ENCODE results near the gene CYP20A1.
"Not testable (repeated sequence)": the region's sequence is repeated elsewhere in the genome, so short reads cannot be mapped to it uniquely, and the experiment has no call there.

Gene CYP20A1, protein sequence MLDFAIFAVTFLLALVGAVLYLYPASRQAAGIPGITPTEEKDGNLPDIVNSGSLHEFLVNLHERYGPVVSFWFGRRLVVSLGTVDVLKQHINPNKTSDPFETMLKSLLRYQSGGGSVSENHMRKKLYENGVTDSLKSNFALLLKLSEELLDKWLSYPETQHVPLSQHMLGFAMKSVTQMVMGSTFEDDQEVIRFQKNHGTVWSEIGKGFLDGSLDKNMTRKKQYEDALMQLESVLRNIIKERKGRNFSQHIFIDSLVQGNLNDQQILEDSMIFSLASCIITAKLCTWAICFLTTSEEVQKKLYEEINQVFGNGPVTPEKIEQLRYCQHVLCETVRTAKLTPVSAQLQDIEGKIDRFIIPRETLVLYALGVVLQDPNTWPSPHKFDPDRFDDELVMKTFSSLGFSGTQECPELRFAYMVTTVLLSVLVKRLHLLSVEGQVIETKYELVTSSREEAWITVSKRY

DNA sequence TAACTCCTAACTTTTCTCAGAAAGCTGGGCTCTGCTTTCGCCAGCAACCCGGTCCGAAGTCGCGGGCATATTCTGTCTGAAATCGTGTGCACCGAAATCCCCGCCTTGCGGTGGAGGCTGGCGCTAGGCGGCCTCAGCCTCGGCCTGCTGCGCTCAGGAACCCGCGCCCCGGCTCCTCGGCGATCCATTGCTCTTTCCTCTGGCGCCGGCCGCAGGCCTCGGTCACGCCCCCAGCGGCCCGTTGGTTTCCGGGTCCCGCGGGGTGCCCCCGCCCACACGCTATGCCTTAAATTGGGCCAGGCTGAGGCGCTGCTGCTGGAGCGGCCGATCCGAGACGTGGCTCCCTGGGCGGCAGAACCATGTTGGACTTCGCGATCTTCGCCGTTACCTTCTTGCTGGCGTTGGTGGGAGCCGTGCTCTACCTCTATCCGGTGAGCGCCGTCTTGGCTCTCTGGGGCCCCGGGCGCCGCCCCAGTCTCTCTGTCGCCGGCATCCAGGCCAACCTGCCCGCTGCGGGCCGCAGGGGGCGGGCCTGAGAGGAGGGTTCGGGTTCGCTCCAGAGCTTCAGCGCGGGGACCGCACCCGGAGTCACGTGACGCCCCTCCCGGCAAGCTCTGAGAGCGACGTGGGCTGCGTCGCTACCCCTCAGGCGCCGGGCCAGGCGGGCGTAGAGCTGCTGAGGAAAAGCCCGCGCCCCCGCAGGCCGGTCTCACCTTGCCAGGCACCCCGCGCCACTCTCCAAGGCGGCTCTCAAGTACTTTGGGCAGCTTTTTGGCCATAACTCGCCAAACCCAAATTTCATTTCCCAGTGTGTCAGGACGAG lies at the start of gene CYP20A1:
Gene CYP20A1, plus strand, starts transcription at position 315 of the 823 bp plus-strand sequence. Its CDS starts 45 bp downstream, at position 360.
- peak; percentile 91 for DNase-seq

DNA sequence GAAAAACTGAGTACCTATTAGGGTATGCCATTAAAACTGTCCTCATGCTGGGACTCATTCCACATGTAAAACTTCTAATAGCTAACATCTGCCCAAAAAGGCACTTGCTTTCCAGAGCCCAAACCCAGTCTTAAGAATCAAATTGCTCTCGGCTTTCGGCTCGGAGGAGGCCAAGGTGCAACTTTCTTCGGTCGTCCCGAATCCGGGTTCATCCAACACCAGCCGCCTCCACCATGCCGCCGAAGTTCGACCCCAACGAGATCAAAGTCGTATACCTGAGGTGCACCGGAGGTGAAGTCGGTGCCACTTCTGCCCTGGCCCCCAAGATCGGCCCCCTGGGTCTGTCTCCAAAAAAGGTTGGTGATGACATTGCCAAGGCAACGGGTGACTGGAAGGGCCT lies 48.3 kb upstream of the CYP20A1 start:
- not testable (repeated sequence) for DNase-seq

DNA sequence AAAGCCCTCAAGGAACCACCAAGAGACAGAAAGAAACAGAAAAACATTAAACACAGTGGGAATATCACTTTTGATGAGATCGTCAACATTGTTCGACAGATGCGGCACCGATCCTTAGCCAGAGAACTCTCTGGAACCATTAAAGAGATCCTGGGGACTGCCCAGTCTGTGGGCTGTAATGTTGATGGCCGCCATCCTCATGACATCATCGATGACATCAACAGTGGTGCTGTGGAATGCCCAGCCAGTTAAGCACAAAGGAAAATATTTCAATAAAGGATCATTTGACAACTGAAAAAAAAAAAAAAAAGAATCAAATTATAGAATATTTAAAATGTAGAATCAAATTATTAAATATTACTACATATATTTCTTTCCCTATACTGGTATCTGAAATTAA lies 47.8 kb upstream of the CYP20A1 start:
- not testable (repeated sequence) for DNase-seq

DNA sequence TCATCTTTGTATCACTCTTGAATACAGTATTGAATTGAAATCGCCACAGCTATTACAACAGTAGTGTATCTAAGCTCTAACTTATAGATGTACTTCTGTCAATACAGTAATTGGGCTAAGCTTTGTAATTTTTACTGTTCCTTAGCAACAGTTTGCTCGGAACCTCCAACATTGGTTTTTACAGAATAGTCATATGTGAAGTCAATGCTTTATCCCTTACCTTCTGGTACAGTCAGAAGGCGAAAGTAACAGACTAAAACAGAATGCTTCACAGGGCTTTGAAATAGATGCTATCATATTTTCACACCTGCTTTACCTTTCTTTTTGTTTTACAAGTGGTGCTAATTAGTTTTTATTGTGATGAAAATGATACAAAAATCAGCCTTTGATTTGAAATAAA lies 46.9 kb upstream of the CYP20A1 start:
- no peak for DNase-seq

DNA sequence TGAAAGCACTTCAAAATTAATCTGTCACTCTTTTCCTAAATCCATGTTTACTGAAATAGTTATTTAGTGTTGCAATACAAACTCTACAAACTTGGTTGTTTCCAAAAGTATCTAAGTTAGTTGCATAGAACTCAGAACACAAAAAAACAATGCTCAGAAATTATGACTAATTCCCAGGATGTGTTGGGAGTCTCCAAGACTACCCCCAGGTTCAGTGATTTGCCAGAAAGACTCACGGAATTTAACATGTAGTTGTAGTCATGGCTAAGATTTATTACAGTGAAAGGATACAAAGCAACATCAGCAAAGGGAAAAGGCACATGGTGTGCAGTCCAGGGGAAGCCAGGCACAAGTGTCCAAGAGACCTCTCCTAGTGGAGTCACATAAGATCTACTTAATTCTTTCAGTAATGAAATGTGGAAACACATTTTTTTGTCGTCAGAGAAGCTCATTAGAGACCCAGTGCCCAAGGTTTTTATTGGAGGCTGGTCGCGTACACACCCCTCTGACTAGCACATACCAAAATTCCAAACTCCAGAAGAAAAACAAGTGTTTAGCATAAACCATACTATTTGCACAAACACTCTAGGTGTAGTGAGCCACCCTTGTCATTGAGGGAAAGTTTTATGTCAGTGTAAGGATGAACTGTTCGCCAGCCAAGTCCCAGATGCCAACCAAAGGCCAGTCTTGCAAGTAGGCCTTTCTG lies 43.3 kb upstream of the CYP20A1 start:
- DNase-seq, result no peak

DNA sequence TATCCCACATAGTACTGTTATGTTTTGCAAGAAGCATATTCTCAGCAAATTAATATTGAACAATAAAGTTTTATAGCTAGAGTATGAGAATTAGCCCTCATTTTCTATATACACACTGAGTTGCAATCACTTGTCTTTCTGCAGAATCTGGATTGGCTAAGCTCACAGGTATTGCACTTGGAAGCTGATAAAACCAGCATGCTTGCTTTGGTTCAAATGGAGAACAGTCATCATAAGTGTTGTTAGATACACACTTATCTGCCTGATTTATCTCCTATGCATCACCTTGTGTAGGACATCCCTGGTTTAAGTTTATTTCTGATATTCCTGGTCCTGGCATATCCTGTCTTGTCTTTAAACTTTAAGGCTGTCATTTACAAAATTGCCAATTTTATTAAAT lies 38.0 kb upstream of the CYP20A1 start:
- DNase-seq, result no peak

DNA sequence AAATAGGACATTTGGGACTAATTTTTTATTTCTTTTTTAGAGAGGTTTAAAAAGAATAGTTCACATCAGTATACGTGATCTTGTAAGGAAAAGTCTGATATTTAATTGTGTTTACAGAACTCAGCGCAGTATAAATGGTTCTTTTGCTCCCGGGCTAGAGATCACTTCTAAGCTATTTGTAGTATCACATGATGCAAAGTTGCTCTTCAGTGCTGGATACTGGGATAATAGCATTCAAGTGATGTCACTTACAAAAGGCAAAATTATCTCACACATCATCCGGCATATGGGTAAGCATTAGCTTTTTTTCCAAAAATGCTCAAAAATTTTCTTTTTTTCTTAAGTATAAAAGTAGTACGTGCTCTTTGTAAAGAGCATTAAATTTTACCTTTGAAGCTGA lies 37.4 kb upstream of the CYP20A1 start:
- no peak for DNase-seq

DNA sequence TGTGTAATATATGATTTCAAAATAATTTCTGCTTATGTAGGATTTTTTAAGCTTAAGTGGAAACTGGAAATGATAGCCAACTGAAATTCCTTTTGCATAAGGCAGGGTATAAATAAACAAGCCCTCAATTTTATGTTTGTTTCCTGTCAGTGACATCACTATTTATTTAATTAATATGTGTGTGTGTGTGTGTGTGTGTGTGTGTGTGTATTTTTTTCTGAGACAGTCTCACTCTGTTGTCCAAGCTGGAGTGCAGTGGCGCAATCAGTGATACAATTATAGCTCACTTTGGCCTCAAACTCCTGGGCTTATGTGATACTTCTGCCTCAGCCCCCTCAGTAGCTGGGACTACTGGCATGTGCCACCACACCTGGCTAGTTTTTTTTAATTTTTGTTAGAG lies 29.3 kb upstream of the CYP20A1 start:
- no peak for DNase-seq

DNA sequence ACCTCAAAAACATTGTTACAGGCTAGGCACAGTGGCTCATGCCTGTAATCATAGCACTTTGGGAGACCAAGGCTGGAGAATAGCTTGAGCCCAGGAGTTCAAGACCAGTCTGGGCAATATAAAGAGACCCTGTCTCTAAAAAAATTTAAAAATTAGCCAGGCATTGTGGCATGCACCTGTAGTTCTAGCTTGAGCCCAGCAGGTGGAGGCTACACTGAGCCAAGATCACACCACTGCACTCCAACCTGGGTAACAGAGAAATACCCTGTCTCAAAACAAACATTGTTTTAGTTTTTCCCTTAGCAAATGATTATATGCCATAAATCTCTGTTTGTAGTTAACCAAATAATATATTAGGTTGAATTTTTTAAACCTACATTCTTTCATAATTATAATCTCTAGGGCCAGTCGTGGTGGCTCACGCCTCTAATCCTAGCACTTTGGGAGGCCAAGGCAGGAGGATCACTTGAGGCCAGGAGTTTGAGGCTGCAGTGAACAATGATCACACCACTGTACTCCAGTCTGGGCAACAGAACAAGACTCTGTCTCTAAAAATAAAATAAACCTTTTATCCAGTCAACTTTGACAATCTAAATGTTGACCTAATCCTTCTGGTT lies 13.3 kb upstream of the CYP20A1 start:
- no peak for DNase-seq

DNA sequence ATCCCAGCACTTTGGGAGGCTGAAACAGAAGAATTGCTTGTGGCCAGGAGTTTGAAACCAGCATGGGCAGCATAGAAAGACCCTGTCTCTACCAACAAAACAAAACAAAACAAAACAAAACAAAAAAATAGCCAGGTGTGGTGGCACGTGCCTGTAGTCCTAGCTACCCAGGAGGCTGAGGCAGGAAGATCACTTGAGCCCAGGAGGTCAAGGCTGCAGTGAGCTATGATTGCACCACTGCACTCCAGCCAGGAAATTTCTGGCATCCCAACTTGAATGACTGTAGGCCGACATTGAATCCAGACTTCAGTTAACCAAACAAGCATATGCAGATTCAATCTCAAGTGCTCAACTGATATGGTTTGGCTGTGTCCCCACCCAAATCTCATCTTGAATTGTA lies 9.1 kb upstream of the CYP20A1 start:
- not testable (repeated sequence) for DNase-seq

DNA sequence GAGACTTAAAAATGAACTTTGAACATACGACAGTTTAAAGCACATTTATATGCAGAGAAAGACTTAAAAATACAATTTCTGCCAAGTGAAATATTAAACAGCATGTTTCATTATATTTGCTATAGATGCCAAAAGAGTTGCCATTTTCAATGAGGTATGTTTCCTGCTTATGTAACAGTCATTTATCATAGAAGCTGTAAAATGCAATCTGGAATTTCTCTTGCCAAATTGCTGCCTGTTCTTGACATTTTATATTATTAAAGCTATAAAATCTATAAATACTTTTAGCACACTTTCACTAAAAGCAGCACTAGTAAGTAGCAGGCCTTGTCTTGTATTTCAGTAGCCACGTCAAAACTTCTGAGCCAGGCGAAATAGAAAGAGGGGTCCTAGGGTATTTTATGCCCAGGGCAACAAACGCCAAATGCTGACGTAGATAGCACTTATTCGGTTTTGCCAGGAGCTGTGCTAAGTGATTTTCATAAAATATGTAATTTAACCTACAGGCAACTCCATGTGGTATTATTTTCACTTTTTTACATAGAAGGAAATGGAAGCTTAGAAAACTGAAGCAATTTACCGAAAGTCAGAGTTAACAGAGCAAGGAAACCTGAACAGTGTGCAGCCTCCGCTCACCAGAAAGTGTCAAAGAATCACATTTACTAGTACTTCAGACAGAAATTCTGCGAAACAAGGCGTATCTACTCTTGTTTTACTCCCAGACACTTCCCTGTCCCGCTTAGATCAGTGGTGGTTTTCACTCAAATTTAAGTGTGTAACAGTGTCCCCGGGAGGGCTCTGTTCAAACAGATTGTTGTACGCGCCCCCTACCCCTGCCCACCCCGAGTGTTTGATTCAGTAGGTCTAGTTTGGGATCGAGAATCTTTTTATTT lies 1.2 kb upstream of the CYP20A1 start:
- no peak for DNase-seq

DNA sequence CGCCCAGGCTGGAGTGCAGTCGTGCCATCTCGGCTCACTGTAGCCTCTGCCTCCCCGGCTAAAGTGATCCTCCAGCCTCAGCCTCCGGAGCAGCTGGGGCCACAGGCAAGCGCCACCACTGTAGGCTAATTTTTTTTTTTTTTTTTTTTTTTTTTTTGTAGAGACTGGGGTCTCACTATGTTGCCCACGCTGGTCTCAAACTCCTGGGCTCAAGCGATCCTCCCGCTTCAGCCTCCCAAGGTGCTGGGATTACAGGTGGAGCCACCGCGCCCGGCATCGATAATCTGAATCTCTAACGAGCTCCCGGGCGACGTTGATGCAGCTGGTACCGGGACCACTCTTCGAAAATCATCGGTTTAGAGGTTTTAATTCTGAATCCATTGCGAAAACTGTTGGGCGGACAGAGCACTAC lies 520 bp upstream of the CYP20A1 start:
- no peak for DNase-seq

DNA sequence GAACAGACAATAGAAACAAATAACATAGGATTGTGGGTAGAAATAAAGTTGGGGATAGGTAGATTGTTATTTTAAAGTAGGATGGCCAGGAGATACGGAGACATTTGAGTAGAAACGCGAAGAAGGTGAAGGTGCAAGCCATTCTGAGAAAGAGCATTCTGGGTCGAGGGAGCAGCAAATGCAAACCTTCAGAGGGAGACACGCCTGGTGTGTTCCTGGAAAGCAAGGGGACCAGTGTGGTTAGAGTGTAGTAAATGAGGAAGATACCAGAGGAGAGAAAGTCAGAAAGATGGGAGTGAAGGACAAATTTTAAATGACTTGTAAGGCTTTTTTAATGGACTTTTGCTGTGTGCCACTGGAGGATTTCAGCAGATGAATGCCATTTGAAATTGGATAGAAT lies 1.7 kb downstream of the CYP20A1 start:
- DNase-seq, result no peak

DNA sequence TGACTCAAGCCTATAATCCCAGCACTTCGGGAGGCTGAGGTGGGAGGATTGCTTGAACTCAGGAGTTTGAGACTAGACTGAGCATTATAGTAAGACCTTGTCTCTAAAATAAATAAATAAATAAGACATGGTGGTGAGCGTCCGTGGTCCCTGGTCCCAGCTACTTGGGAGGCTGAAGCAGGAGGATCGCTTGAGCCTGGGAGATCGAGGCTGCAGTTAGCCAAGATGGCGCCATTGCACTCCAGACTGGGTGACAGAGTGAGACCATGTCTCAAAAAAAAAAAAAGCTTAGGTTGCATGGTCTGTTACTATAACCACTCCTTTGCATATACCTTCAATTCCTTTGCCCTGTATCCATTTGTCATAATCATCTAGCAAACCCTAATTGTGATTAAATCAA lies 3.7 kb downstream of the CYP20A1 start:
- no peak for DNase-seq

DNA sequence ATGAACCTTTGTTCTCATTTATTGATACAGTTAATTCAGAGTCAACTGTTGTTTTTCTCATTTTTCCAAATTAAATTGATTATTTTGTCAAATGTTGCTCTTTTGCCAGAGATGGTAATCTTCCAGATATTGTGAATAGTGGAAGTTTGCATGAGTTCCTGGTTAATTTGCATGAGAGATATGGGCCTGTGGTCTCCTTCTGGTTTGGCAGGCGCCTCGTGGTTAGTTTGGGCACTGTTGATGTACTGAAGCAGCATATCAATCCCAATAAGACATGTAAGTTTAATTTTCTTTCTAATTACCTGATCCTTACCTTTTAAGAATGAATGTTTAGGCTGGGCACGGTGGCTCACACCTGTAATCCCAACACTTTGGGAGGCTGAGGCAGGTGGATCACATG lies 7.8 kb downstream of the CYP20A1 start:
- no peak for DNase-seq

DNA sequence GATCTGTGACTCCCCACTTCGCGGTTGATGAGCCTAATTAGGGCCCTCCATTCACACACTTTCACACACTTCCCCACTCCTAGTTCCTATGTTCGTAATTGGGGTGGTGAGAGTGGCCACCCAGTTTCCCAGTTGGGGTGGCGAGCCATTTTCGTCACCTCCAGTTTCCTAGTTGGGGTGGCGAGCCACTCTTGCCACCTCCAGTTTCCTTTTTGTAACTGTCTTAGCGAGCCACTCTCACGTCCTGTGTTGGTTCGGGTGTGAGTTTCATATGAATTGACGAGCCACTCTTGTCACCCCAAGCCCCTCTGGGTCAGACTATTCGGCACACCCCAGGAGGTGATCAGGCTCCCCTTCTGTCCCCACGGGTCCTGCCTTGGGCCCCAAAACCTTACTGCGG lies 14.0 kb downstream of the CYP20A1 start:
- no peak for DNase-seq

DNA sequence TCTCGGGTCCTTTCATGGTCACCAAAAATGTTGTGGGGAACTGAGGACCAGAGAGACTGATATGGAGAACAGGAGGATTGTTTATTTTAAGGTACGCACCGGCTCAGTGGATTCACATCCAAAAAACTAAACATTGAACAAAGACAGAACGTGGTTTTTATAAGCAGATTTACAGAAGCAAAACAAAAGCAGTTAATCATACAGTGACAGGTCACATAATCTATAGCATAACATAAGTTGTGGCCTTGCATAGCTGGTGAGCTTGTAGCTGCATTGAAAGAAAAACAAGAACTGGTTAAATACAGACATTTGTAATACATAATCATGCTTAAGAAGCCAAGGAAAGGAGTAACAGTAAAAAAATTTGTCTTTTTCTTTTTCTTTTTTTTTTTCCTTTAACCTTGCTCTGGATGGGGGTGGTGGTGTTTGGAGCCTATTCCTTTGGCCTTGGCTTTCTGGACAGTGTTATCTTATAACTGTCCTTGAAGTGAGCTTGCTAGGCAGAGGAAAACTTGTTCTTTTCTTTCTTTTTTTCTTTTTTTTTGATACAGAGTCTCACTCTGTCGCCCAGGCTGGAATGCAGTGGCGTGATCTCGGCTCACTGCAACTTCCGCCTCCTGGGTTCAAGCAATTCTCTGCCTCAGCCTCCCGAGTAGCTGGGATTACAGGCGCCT lies 14.7 kb downstream of the CYP20A1 start:
- not testable (repeated sequence) for DNase-seq

DNA sequence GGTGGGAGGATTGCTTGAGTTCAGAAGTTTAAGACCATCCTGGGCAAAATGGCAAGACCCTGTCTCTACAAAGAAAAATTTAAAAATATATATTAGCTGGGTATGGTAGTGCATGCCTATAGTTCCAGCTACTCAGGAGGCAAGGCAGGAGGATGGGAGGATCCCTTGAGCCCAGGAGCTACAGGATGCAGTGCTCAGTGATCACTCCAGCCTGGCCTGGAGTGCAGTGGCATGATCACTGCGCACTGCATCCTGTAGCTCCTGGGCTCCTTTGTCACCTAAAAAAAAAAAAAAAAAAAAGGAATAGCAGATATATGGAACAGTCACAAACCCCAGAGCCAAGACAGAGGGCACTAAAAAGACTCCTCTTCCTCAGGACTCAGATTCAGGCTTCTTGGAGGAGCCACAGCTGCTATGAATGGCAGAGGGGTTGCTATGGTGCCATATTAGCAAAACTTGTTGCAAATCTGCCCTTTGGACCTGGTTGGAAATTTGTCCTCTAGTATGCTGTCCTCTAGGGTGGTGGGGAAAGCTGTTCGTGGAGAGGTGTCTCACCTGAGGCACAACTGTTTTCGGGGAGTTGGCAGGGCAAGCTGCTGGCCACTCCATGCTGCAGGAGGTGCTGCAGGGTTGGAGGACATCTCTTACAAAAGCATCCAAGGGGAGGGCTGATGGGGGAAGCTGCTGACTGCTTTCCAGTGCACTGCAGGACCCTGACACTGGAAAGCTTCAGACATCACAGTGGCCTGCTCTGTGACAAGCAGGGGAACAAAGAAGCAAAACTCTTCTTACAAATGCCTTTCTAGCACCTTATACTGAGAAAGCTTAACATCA lies 22.7 kb downstream of the CYP20A1 start:
- DNase-seq, result no peak

DNA sequence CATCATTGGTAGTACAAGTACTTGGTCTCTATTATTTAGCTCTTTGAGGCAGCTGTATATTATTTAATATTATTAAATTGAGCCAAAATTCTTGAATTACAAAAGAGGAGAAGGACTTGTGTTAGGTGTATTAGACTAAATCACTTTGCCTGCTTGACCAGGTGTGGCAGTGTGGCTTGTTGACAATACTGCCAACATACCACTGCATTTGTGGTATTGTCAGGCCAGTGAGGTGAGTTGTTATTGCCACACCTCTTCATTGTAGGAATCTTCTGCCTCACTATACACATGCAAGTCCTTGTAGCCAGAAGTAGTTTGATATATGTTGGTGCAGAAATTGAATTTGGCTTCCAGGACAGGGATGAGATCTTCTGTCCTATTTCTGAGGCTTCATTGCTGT lies 40.5 kb downstream of the CYP20A1 start:
- no peak for DNase-seq

DNA sequence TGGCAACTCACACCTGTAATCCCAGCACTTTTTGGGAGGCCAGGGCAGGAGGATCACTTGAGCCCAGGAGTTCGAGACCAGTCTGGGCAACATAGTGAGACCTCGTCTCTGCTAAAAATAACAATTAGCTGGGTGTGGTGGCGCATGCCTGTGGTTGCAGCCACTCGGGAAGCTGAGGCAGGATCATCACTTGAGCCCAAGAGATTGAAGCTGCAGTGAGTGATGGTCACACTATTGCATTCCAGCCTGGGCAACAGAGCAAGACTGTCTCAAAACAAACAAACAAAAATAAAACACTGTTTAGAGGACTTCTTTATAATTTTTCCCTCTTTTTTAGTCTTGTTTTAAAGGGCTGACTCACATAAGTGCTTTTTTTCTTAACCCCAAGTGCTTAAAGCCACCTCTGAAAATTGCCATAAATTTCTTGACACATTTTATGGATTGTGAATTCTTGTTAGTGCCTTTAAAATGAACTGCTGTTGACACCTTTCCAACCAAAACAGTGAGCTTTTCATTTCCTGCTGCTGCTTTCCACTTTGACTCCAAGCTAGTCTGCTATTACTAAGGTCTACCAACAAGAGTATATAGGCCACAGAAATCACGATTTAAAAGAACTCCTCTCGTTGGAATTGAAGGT lies 41.7 kb downstream of the CYP20A1 start:
- no peak for DNase-seq

All from DMS153 (cell line).